ENCODE results near the gene PPFIA1. TPM values are rescaled to one million over a fixed set of nuclear protein-coding genes. Genes with fewer than 3 reads are reported as not detected.
A peak's percentile ranks its signal among the peaks of the same experiment; 100 is the strongest.

Gene PPFIA1
- total RNA-seq, 6 experiments from 2014 or later = 29.4 to 40.0 (median 32.7) TPM

DNA sequence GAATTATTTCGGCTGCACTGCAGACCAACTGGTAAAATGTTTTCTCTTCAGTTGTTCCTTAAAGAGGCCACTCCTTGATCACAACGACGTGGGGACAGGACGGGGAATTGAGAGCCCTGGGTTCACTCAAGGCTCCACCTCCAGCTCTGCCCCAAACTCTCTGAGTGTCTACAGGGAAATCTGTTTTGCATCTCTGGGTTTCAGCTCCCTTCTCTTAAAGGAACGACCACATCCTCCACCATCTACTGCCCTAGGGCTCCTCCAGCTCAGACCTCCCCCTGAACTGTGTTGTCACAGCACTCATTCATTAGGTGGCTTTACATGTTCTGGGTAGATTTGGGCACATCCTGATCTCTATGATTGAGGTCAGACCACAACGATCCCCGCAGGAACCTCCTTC is 5.1 kb upstream of the PPFIA1 start:
- TF ChIP-seq, protein P1, sequence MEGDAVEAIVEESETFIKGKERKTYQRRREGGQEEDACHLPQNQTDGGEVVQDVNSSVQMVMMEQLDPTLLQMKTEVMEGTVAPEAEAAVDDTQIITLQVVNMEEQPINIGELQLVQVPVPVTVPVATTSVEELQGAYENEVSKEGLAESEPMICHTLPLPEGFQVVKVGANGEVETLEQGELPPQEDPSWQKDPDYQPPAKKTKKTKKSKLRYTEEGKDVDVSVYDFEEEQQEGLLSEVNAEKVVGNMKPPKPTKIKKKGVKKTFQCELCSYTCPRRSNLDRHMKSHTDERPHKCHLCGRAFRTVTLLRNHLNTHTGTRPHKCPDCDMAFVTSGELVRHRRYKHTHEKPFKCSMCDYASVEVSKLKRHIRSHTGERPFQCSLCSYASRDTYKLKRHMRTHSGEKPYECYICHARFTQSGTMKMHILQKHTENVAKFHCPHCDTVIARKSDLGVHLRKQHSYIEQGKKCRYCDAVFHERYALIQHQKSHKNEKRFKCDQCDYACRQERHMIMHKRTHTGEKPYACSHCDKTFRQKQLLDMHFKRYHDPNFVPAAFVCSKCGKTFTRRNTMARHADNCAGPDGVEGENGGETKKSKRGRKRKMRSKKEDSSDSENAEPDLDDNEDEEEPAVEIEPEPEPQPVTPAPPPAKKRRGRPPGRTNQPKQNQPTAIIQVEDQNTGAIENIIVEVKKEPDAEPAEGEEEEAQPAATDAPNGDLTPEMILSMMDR (IDR thresholded peaks at IDR 0.05) = no peak
- Mint-ChIP-seq H3K9me3 (no peaks in the 10 kb centered on the region), H3K27me3 (ENCODE audit: insufficient read depth) (peaks cover 18% of the 10 kb centered on the region), H3K4me1 (ENCODE audit: low read depth) (peaks cover 6% of the 10 kb centered on the region; the same call in 1 of the 2 replicates), H3K4me3 (no peak overlapping the region), H3K36me3 (ENCODE audit: low read depth) (no peaks in the 10 kb centered on the region), H3K27ac (no peak overlapping the region)
- DNase-seq = no peak

DNA sequence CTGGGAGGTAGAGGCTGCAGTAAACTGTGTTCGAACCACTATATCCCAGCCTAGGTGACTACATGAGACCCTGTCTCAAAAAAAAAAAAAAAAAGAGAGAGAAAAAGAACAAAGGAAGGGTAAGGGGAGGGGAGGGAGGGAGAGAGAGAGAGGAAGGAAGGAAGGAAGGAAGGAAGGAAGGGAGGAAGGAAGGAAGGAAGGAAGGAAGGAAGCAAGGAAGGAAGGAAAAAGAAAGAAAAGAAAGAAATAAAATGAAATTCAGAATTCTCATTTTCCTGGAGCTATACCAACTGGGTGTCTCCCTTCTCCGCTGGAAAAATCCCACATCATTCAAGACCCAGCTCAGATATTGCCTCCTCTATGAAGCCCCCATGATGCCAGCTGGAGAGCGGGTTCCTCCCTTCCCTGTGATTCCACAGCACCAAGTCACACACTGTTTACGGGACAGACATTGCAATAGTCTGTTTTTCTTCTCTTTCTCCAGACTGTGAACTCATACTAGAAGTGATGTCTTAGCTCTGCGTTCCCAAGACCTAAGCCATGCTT is 3.0 kb upstream of the PPFIA1 start:
- peaks cover 4% of the 10 kb centered on the region; the same call in 1 of the 2 replicates for H3K36me3 Mint-ChIP-seq (ENCODE audit: low read depth)
- DNase-seq = no peak
- no peaks in the 10 kb centered on the region for H3K9me3 Mint-ChIP-seq
- no peak overlapping the region for H3K4me3 Mint-ChIP-seq
- TF ChIP-seq, protein P1 (IDR thresholded peaks at IDR 0.05) = no peak
- no peak overlapping the region for H3K27ac Mint-ChIP-seq
- H3K27me3 Mint-ChIP-seq (ENCODE audit: insufficient read depth) = peaks cover 14% of the 10 kb centered on the region
- H3K4me1 Mint-ChIP-seq (ENCODE audit: low read depth) = peaks cover 16% of the 10 kb centered on the region

DNA sequence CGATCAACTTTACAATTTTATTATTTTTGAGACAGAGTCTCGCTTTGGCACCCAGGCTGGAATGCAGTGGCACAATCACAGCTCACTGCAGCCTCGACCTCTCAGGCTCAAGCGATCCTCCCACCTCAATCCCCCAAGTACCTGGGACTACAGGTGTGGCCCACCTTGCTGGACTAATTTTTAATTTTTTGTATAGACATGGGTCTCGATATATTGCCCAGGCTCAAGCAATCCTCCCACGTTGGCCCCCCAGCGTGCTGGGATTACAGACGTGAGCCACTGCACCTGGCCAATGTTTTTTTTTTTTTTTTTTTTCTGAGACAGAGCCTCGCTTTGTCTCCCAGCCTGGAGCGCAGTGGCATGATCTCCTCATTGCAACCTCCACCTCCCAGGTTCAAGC is 2.0 kb upstream of the PPFIA1 start:
- Mint-ChIP-seq H3K4me3 (no peak overlapping the region), H3K27ac (no peak overlapping the region), H3K4me1 (ENCODE audit: low read depth) (peaks cover 22% of the 10 kb centered on the region), H3K9me3 (no peaks in the 10 kb centered on the region), H3K36me3 (ENCODE audit: low read depth) (peaks cover 4% of the 10 kb centered on the region; the same call in 1 of the 2 replicates), H3K27me3 (ENCODE audit: insufficient read depth) (peaks cover 14% of the 10 kb centered on the region)
- TF ChIP-seq, protein P1 (IDR thresholded peaks at IDR 0.05) = no peak
- no peak for DNase-seq

DNA sequence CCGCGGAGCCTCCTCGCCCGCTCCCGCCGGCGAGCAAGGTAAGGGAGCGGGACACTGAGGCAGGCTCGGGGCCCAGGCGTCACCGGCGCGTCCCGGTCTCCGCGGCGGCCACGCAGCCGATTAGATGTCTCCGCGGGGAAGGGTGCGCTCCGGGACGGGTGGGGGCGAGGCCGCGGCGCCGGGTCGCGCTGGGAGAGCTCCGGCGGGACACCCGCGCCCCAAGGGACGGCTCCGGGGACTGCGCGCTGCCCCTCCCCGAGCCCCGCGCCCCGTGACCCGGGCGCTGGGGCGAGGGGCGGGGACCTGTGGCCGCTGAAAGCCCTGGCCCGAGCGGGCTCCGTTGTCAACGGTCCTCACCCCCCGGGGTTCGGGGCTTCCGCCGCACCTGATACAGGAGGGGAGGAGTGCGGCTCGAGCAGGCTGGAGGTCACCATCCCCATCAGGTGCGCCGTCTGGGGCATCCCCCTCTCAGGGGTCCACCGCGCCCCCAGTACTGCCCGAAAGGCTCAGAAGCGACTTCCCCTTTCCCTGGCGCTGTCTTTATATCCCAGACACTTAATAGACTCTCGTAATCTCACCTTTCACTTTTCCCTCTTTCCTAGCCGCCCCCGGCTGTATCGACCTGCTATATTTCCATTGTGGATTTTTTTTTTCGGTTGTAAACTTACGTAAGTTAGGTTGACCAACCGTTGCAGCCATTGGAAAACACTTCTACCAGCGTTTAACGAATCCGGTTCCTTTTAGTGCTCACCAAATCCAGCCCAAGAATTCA is 573 bp downstream of the PPFIA1 start:
- Mint-ChIP-seq H3K27me3 (ENCODE audit: insufficient read depth) (peaks cover 10% of the 10 kb centered on the region), H3K27ac (peak overlapping the region; percentile 92), H3K4me1 (ENCODE audit: low read depth) (peaks cover 31% of the 10 kb centered on the region), H3K4me3 (peak overlapping the region; percentile 95), H3K36me3 (ENCODE audit: low read depth) (peaks cover 22% of the 10 kb centered on the region), H3K9me3 (no peaks in the 10 kb centered on the region)
- TF ChIP-seq, protein P1 (IDR thresholded peaks at IDR 0.05) = no peak; the same call in 1 of the 2 replicates
- peak; percentile 56 for DNase-seq

DNA sequence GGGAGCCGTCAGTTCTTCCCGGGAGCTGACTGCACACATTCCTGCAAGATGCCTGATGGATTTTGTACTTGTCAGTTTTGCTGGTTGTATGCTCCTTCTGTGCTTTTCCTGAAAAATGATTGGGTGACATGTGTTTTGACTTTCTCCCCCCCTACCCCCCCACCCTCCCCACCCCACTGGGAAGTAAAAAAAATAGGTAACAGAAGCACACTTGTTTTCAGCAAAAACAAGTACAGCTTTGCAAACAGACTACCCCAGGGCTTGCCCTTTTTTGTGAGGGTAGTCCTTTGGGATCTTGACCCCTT is 1.1 kb downstream of the PPFIA1 start:
- Mint-ChIP-seq H3K27ac (peak overlapping the region; percentile 92), H3K4me3 (peak overlapping the region; percentile 95), H3K36me3 (ENCODE audit: low read depth) (peaks cover 25% of the 10 kb centered on the region), H3K4me1 (ENCODE audit: low read depth) (peaks cover 31% of the 10 kb centered on the region), H3K9me3 (no peaks in the 10 kb centered on the region), H3K27me3 (ENCODE audit: insufficient read depth) (peaks cover 10% of the 10 kb centered on the region)
- TF ChIP-seq, protein P1 (IDR thresholded peaks at IDR 0.05) = no peak
- no peak for DNase-seq
